NCI-H1417 treated with DMSO at 0.1 percent for 48 hours (cell line): Measurements from ENCODE around the gene PURB.
A peak's percentile ranks its signal among the peaks of the same experiment; 100 is the strongest.
"Not testable (repeated sequence)": the region's sequence is repeated elsewhere in the genome, so short reads cannot be mapped to it uniquely, and the experiment has no call there.

Source experiments
- DNase-seq: peaks from one replicate; lab custom pipeline; 2025; lab: John Stamatoyannopoulos, UW

PURB gene

DNA sequence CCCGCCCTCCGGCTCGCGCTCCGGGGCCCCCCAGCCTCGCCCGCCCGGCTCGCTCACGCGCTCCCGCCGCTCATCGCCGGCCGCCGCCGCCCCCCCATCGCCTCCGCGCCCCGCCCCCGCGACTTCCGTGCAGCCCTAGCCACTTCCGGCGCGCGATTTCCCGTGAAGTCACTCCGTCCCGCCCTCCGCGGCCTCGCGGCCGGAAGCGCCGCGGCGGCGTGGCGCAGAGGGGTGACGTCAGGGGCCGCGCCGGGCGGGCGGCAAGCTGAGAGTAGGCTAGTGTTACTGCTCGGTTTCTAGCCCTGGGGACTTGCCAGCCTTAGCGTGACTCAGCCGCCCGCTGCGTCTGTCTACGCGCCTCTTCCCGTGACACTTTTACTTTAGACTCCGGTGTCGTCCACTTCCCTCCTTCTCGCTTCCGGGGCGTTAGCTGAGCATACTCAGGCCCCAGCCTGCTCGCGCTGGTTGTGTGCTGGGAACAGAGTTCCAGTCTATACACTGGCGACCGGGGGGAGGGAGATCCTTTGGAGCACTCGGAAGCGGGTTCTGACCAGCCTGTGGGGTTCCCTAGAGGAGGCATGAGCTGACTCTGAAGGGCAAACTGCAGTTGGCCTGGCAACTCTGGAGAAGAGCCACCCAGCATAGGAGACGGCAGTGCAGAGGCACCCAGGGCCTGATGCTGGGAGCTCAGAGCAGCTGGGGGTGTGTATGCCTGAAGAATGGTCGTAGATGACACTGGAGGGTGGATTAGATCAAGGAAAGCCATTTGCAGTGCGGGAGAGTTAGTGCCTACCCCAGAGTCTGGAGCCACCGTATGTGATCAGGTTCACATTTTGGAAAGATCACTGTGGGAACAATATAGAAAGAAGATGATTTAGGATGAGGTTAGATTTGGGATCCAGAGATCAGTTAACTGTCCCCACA, at the start of gene PURB:
Gene PURB (minus strand): TSS at position 137 of the 924 bp plus-strand sequence. CDS start 182 bp downstream, outside the sequence.
- DNase-seq = peak; percentile 77

DNA sequence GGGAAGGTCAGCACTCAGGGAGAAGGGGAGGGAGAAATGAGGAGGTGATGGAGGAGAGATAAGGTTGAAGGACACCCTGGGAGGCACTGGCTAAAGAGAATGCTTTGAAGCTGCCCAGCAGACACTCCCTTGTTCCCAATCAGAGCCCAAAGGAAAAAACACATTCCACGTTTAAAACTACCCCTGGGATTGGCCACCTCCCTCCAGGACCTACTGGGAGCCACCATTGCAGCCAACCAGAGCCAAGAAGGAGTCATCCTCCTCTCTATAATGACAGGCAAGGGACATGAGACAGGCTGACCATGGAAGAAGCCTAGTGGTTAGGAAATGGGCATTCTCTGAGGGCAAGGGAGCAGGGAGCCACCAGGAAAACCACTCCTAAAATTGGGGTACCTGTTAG, 49.7 kb upstream of the PURB start:
- no peak for DNase-seq

DNA sequence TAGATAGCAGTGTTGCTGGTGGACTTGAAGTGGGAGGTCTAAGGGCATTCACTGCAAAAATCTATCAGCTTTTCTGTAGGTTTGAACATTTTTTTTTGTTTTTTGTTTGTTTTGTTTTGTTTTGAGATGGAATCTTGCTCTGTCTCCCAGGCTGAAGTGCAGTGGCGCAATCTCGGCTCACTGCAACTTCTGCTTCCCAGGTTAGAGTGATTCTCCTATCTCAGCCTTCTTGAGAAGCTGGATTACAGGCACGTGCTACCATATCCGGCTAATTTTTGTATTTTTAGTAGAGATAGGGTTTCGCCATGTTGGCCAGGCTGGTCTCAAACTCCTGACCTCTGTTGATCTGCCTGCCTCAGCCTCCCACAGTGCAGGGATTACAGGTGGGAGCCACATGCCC, 49.2 kb upstream of the PURB start:
- DNase-seq = not testable (repeated sequence)

DNA sequence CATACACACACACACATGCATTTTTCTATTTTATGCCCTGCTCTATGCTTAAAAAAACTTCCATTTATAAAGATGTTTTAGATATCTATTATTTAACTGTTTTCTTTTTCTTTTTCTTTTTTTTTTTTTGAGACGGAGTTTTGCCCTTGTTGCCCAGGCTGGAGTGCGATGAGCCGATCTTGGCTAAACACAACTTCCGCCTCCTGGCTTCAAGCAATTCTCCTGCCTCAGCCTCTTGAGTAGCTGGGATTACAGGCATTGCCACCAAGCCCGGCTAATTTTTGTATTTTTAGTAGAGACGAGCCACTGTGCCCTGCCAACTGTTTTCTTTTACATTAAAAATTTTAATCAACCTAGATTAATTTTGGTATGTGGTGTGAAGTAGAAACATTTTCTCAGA, 45.6 kb upstream of the PURB start:
- no peak for DNase-seq

DNA sequence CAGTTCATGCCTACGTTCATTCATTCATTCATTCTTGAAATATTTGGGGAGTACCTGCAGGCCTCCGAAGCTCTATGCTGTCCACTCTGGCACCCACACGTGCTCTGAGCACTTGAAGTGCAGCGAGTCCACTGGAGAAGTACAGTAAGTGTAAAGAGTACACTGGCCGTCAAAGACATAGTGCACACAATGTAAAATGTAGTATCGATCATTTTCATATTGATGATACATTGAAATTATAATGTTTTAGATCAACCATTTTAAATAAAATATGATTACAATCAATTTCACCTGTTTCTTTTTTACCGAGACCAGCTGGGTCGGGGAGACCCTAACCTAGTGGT, 37.0 kb upstream of the PURB start:
- no peak for DNase-seq

DNA sequence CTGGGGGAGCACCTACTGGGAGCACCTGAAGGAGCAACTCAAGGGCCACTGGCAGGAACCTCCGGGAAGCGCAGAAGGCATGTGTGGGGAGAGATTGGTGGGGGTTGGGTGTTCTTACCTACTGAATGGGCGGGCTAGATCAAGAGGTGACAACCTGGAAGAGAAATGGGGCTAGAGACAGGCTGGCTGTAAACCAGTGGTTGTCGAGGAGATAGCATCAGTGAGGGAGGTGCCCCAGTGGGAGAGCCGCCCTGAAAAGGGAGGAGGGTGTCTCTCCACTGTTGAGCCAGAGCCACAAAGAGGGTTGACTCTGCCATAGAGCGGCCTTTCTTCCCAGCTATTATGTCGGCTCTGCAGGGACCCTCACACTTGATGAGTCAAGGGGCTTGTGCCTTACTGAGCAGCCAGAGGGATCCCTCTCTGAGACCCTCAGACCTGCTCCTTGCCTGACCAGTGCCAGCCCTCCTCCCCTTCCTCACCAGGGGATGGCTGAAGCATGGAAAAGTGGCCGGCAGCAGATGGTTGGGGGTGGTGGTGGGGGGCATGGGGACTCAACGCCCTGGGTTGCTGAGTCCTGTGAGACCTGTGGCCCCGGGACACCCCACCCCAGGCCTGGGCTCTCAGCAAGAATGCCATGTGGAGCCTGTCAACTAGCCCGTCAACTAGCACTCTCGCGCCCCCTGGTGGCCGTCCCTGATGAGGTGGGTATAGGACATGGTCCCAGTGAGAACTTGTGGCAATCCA, 36.4 kb upstream of the PURB start:
- DNase-seq = no peak

DNA sequence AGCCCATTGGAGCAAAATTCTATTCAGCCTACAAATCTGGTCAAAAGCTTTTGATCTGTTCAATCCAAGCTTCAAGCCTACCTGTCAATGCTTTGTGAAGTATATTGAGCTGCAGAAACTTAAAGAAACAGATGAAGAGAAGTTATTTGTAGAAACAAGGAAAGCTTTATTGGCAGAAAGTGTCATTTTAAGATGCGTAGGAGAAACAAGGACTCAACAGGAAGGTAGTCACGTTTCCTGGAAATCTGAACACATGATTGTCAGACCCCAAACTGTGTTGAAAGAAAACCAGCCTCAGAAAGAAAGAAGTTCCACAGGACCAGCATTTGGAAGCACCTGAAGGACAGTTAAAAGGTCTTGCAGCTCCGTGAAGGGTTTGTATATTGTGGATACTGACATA, 34.8 kb upstream of the PURB start:
- DNase-seq = no peak

DNA sequence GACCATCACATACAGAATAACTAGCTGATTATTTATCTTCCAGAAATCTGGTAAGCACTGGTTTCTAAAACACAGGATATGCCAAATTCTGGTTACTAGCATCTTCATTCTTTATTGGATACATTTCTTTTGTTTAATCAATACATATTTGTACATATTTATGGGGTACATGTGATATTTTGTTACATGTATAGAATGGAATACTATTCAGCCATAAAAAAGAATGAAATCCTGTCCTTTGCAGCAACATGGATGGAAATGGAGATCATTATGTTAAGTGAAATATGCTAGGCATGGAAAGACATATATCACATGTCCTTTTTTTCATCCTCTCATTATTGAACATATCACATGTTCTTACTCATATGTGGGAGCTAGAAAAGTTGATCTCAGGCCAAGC, 32.7 kb upstream of the PURB start:
- DNase-seq = no peak

DNA sequence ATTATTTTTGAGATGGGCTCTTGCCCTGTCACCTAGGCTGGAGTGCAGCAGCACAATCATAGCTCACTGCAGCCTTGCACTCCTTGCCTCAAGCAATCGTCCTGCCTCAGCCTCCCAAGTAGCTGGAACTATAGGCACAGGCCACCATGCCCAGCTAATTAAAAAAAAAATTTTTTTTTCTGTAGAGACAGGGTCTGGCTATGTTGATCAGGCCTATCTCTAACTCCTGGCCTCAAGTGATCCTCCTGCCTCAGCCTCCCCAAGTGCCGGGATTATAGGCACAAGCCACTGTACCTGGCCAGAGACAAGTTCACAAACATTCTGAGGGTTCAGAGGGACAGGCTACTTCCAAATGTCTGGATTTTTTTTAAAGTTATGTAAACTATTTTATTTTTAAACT, 32.1 kb upstream of the PURB start:
- DNase-seq = no peak

DNA sequence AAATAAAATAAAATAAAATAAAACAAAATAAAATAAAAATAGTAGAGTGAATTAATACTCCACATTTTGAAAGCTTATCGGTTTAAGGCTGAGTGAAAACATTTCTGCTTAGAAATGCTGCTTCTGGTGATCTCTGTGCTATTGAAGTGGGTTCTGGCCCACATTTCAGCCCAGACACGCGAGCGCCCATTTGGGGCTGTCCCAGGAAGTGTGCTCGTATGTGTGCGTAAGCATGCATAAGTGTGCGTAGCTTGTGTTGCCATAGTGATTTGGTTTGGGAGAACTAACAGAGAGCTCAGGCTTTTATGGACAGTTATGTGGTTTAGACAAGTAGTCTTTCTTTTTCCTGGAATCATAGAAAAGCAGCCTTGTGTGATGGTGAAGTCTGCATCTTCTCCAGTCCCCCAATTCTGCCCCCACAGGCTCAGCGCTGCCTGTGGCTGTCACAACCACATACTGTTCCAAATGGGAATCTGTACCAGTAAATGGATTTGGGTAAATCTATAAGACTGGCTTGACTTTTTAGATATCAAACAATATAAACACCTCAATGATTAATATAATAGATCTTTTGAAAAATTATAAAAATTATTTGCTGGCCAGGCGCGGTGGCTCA, 29.8 kb upstream of the PURB start:
- no peak for DNase-seq

DNA sequence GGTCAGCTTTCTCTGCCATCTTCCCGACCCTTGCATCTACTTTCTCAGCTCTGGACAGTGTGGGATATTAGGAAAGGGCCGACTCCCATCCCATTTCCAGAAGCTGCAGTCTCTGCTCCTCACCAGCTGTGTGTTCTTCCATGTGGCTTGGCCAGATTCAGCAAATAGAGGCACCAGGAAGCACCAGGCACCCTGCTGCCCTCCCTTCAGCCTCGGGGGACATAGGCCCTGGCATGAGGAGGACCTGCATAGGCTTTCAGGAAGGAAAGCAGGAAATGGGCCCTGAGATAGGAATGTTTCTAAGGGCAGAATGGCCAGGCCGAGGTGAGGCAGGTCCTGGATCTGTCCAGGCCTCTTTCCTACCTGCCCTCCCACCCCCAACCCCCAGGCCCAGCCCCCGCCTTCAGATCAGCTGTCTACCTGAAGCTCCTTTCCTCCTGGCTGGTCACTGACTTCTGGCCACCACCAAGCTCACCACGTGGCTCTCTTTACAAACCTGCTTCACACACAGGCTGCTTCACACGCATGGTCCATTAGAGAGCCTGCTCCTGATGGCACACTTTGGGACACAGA, 27.5 kb upstream of the PURB start:
- DNase-seq = no peak

DNA sequence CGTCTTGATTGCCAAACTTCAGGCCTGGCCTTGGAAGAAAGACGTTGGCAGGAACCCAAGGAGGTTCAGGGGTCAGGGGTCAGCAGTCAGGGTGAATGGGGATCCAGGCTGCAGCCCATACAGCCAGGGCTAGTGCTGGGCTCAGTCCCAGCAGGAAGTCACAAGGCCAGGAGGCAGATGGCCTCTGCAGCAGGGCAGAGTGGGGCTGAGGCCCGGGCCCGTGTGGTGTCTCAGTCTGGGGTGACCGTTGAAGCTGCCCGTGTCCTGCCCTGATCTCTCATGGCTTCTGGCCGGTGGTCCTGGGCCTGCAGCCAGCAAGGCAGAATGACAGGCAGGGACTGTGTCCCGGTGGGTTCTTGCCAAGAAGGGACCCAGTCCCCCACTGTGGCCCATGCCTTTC, 26.6 kb upstream of the PURB start:
- no peak for DNase-seq

DNA sequence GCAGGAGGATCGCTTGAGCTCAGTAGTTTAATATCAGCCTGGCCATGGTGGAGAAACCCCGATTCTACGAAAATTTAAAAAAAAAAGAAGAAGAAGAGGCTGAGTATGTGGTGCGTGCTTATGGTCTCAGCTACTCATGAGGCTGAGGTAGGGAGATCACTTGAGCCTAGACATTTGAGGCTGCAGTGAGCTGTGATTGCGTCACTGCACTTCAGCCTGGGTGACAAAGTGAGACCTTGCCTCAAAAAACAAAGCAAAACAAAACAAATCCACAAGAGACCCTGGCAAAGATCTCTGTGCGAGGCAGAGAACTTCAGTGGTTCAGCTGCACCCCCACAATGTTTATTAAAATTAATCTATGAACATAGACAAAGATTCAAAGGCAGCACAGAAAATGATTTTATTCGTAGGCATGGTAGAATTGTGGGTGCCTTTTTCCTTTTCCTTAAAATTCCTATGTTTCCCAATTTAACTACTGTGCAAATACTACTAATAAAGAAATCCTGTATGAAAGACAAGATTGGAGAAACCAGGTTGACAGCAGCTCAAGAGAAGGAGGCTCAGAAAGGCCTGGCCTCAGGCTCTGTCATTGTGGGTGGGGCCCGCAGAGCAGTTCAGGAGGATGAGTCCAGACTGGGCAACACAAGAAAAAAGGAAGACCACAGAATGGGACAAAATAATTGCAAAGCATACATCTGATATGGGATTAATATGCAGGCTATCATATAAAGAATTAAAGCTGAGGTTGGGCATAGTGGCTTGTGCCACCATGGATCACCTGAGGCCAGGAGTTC, 24.5 kb upstream of the PURB start:
- no peak for DNase-seq

DNA sequence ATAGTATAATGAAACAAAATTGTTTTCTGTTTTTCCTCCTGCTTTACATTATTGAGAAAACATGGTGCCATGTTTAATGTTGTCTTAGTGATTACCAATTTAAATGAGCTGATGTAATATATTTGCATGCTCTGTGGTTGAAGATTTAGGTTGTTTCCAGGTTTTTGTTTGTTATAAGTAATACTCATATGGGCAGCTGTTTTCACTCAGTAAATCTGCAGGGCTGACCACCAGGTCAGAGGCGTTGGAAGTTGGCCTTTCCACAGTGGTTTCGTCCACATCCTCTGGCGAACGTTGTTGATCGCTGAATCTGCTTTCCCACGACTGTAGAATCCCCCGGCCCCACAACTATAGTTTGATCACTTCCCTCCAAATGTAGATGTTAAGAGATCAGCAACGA, 21.6 kb upstream of the PURB start:
- no peak for DNase-seq

DNA sequence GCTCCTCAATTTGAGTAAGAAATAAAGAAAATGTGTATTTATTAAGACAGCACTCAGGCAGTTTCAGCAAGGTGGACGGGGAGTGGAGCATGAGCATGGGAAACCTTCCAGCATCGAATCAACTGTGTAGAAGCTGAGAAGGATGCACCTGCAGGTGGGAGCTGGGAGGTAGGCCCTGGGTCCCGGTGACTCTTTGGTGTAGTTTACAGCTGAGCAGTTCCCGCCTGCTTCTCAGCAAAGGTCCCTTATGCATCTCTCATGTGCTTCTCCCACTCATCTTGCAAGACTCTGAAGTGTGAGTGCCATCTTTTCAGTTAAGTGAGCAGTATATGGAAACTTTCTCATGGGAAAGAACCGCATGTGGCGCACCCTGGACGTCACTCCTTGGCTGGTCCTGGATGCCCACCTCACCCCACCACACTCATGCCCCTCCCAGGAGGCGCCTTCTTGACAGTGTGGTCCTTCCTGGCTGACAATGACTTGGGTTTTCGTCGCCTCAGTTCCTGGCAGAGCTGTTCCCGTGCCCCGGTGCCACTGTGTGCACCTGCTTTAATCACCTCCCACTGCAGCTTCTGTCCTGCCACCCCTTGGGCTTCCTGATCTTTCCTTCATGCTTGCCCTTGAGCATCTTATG, 19.8 kb upstream of the PURB start:
- no peak for DNase-seq

DNA sequence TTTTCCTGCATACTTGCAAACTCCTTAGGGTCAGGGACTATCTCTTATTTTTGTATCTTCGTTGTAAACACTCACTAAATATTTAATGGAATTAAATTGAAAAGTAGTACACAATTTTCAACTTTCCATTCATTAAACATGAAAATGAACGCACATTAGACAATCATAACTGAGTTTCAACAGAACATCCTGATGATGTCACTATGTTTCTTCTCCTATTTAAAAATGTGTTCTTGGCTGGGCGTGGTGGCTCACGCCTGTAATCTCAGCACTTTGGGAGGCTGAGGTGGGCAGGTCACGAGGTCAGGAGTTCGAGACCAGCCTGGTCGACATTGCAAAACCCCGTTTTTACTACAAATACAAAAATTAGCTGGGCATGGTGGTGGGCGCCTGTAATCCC, 14.1 kb upstream of the PURB start:
- no peak for DNase-seq

DNA sequence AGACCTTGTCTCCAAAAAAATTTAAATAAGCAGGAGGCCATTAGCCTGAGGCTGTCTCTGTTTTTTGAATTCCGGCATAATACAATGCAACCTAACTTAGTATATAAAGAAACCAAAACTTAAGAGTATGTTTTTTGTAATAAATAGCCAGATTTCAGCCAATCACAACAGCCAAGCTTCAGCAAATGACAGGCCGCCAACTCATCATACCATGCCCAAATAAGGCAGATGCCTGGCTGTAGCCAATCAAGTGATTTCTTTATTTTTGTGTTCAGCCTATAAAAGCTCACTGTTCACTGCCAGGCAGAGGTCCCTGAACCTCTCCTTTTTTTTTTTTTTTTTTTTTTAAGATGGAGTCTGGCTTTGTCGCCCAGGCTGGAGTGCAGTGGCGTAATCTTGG, 12.7 kb upstream of the PURB start:
- DNase-seq = no peak

DNA sequence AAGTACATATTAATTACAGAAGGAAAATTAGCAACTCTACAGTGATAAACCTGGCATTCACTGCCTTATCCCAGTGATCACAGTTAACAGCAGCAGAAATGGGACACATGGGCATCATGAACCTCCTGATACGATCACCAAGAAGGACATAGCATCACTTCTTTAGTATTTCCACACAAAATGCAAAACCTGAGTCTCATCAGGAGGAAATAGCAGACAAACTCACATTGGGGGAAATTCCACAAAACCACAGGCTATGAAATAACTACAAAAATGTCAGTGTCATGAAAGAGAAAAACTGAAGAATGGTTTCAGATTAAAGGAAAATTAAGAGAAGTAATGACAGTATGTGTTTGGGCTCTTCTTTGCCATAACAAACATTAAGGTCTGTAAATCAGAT, 12.0 kb upstream of the PURB start:
- DNase-seq = no peak

DNA sequence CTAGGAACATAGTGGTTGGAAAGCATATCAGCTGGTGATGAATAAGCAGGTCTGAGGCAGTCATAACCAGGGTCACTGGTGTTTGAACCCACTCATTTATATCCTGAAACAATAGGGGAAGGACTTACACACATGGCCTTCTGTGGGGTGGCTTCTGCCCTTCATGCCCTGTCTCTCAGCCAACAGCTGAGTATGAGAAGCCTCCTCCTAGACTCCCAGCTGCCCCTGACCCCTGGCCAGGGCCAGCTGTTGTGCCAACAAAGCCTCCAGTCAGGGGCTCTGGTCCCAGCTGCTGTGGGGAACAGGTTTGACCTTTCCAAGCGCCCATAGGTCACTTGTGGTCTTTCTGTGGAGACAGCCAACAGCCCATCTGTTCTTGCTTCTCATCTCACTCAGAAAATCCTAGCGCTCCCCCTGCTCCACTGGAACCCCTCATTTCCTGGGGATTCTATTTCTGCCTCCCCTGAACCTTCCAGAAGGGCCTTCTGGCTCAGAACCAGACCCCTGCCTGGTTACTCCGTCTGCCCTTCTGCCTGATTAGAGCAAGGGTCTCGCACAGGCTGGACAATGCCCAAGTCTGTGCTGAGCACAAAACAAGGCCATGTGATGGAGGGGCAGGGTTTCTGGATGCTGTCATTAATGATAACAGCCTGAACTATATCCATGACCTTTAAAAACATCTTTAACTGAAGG, 9.7 kb upstream of the PURB start:
- no peak for DNase-seq

DNA sequence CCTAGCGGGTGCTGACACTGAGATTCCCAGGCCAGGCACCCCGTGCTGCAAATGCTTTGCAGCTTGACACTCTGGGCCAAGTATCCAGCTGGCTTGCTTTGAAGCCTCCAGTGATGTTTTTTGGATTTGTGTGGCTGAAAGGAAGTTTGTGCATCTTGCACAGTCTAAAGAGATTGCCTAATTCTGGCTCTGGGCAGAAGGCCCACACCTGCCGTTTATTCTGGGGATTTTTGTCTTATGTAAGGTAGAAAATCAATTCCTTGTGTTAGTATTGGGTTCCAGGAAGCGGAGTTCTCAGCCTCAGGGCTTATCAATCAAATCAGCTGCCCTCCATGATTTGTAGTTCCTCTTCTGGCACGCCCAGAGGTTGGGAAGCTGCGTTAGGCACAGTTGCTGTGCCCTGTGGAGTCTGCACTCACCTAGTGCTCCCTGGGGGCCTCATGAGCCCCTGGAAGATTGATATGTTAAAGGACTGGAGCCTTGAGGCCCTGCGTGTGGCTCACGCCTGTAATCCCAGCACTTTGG, 8.4 kb upstream of the PURB start:
- DNase-seq = no peak

DNA sequence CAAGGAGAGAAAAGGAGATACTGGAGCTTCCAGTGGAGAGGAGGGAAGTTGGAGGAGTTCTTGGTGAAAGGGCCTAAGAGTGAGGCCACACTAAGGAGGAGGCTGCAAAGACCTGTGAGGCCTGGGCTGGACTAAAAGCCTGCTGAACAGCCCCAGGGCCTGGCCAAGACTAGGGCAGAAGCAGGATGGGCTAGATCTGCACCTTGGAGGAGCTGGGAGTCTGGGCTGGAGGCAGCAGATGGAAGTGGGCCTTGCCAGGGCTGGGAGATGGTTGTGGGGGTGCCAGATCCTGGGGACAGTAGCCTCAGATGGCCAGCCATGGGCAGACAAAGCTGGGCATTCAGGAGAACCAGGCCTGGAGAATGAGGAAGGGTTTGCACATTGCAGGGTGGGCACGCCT, 6.5 kb upstream of the PURB start:
- DNase-seq = no peak
